CD4-positive, alpha-beta T cell treated with Interleukin-21 for 1 hour (primary cell): ENCODE results near the gene SP3.

ENCODE experiments used
- DNase-seq: peaks from one replicate; pipeline ENCODE4 v3.0.0-alpha.2; 2020

The SP3 gene

GRCh38 chr2:173965372-173966025 lies at the start of gene SP3:
SP3 (minus strand) TSS chr2:173965373; CDS start chr2:173965171, 202 bp downstream.
- DNase-seq, result peak; percentile 97

GRCh38 chr2:174014699-174015070 lies 49.5 kb upstream of the SP3 start:
- no peak for DNase-seq

DNA sequence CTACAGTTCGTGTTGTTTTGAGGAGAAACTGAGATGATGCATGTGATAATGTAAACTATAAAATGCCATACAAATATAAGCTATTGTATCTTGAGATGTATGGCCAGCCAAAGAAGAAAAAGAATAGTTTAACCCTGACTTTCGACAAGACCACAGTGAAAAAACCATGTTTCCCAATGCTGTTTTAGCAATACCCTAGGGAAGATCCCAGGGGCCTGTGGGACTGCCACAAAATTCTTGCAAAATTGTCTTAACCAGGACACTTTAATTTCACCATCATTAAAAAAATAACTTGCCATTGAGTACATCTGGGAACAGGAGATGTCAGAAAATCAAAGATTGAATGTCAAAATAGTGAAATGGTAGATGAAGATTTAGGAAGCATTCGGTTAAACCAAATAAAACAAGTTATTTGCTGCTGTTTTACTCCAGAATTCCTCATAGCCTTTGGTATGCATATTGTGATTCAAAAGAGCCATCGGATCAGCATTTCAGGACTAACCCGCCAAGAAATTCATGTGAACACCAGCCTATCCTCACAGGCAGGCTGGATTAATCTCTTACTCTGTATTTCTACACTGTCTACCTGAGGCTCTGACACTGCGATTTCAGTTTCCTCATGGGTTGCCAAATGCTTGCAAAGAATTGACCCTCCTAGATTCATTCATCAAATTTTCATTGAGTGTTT lies 49.0 kb upstream of the SP3 start:
- DNase-seq, result no peak

DNA sequence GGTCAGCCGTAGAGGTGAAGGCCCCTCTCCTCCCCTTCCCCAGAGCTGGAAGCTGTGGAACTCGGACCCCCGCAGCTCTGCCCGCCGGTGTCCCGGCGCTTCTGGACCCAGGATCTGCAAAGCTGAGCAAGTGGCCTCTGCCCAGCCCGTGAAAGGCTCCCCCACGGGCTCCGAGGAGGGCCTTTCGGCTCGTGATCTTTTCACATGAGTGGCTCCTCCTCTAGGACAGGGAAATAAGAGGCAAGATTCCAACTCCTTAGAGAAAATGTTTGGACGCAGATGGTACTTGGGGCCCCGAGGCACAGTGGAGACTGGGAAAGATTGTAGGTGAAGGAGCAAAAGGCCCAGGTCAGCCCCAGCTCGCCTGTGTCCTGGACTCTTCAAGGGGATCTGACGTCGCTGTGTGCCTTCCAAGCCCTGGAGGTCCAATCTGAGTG lies 48.2 kb upstream of the SP3 start:
- DNase-seq, result no peak

GRCh38 chr2:174012347-174013314 lies 47.5 kb upstream of the SP3 start:
- peak; percentile 27 for DNase-seq

DNA sequence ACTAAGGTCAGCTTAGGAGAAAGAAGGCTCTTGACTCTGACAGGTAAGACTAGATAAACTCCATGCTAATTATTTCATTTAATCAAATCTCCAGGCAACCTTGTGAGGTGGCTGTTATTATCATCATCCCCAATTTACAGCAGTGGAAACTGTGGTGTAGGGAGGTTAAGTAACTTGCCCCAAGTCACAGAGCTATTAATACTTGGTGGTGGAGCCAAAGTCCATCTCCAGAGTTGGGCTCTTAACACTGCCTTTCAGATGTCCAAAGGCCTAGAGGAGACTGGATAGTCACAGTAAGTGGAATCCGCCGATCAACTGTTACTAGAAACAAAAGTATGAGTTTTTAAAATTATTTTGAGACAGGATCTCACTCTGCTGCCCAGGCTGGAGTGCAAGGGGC lies 46.6 kb upstream of the SP3 start:
- DNase-seq, result no peak

GRCh38 chr2:174011173-174011572 lies 46.0 kb upstream of the SP3 start:
- no peak for DNase-seq

- DNase-seq, result no peak
These were observed 44.5 kb upstream of the SP3 start for GRCh38 chr2:174009488-174010223.

DNA sequence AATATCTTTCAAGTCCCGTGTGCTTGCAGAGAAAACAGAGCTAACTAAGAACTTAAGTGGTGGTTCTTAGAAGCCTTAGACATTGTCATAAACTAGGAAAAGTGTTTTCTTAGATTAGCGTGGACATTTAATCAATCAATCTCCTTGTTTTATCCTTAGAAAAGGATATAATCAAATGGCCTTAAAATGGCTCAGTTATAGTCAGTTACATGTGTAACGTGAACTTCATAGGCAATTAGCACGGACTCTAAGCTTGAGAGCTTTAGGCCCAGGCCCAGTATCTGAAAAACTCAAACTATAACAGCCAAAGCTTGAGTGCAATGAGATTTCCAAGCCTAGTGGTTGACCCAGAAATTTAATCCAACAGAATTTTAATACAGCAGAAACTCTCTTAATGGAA lies 43.5 kb upstream of the SP3 start:
- DNase-seq, result no peak

DNA sequence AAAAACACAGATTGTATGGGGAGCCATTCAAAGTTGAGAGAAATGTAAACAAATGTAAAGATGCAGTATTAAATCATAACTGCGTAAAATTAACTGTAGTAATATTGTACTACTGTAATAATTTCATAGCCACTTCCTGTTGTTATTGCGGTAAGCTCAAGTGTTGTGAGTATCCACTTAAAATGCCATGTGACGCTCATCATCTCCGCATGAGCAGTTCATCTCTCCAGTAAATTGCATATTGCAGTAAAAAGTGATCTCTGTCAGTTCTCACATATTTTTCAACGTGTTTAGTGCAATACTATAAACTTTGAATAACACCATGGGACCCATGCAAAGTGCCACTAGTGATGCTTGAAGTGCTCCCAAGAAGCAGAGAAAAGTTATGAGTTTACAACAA lies 41.8 kb upstream of the SP3 start:
- no peak for DNase-seq

- DNase-seq, result no peak
These were observed 40.7 kb upstream of the SP3 start for GRCh38 chr2:174005801-174006419.

- DNase-seq, result no peak
These were observed 39.9 kb upstream of the SP3 start for GRCh38 chr2:174004905-174005605.

- DNase-seq, result peak; percentile 6
These were observed 38.8 kb upstream of the SP3 start for GRCh38 chr2:174003720-174004695.

DNA sequence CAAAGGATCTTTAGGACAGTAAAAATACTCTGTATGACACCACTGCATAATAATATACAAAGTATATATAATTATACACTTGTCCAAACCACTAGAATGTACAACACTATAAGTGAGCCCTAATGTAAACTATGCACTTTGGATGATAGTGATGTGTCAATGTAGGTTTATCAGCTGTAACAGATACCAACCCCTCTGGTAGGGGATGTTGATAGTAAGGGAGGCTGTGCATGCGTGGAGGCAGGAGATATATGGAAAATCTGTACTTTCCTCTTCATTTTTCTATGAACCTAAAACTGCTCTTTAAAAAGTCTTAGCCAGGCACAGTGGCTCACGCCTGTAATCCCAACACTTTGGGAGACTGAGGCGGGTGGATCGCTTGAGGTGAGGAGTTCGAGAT lies 37.5 kb upstream of the SP3 start:
- no peak for DNase-seq

- DNase-seq, result no peak
These were observed 35.9 kb upstream of the SP3 start for GRCh38 chr2:174001107-174001506.

GRCh38 chr2:173999724-174000123 lies 34.6 kb upstream of the SP3 start:
- DNase-seq, result no peak

- no peak for DNase-seq
These were observed 34.1 kb upstream of the SP3 start for GRCh38 chr2:173999272-173999671.

- no peak for DNase-seq
These were observed 33.2 kb upstream of the SP3 start for GRCh38 chr2:173998386-173998785.

- DNase-seq, result no peak
These were observed 32.6 kb upstream of the SP3 start for GRCh38 chr2:173997753-173998152.

- DNase-seq, result peak; percentile 38
These were observed 32.1 kb upstream of the SP3 start for GRCh38 chr2:173997269-173997668.
